Right lung (tissue), 5 donors: ENCODE measurements around the gene CCNDBP1. TPM values are rescaled to one million over a fixed set of nuclear protein-coding genes. Genes with fewer than 3 reads are reported as not detected.

Source experiments
- DNase-seq, 2 donors: peaks; one replicate each; pipeline ENCODE4 v3.0.0-alpha.2; 2013
- polyA plus RNA-seq, 5 donors: library from polyadenylated mRNA; unstranded; fragments of 120-200 nt; gene quantifications; one replicate each; pipeline versions ENCODE4 v1.2.1 to v1.2.3, GENCODE V29; 2013; ENCODE audit warnings: inconsistent platforms in 1 of 5, low replicate concordance in 1 of 5; ENCODE audit not compliant: insufficient read length in 5 of 5, insufficient read depth in 1 of 5

CCNDBP1 gene
- polyA plus RNA-seq, 5 donors, result 52.1 to 64.8 (median 57.9) TPM

DNA sequence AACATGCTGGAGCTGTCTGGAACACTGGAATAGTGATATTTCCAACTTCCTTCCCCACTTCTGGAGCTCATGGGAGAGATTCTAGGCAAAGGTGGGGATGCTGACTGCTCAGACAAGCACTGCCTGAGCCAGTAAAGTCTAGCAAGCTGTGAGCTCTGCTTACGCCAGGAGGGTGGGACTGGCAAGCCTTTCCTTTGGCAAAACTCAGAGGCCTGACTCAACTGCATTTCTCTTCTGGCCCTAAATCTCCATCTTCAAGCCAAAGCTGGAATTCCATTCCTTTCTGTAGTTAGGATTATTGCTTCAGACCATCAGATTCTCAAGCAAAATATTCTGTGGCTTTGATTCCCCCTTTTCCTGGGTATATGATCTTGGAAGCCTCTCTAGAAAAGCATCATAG is 55.9 kb downstream of the CCNDBP1 start:
- no peak for DNase-seq

DNA sequence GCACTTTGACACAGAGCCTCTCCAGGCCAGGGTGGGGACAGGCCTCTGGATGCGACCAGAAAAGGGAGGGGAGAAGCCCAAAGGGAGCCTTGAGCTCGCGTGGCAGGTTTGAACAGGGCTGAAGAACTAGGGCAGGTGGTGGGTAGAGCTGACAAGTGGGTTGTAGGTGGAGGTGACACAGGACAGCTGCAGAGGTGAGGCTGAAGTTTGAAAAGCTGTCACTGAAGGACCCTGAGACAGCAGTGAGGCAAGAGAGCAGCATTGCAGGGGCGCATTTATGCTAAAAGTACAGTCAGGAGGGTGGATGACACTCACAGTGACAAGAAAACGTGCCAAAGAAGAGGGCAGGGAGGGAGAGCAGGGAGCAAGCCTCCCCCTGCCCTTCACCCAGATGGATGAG is 57.4 kb downstream of the CCNDBP1 start:
- no peak for DNase-seq

DNA sequence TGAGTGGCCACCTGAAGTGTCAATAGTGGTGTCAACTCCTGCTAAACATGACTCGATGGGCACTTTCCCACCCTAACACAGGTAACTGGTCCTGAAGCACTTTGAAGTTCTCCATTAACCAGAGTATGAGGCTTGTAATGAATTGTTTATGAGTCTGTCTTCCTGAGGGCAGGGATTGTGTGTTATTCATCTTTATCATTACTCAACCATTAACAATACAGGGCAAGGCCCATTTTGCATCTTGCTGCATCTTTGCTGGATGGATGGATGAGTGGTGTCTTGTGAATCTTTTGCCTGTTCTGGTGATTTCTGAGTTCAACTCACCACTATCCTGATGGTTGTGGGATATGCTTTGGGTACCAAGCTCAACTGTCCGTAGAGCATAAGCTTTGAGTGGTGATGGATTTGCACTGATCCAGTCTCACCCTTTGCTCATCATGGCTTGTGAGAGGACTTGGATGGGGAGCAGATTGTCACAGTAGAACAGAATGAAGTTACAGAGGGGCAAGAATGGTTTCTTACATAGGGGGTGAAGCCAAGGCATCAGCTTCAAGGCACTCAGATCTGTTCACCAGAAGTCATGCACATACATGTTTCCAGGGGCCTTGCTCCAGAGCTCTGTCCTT is 57.9 kb downstream of the CCNDBP1 start:
- no peak for DNase-seq

DNA sequence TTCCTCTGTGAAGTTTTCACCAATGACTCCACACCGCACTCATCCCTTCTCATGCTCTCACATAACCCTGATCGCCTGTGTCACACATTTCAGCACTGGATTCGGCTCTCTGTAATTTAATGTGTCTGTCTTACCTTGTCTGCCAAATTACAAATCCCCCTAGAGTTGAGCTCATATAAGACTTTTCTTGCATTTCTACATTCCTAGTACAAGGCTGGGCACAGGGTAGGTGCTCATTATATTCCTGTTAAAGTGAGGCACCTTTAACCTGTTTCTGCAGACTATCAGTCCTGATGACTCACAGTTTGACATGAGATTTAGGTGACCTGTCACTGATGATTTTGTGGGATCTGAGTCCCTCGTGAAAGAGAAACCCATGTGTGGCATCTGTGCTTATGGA is 58.9 kb downstream of the CCNDBP1 start:
- no peak for DNase-seq

DNA sequence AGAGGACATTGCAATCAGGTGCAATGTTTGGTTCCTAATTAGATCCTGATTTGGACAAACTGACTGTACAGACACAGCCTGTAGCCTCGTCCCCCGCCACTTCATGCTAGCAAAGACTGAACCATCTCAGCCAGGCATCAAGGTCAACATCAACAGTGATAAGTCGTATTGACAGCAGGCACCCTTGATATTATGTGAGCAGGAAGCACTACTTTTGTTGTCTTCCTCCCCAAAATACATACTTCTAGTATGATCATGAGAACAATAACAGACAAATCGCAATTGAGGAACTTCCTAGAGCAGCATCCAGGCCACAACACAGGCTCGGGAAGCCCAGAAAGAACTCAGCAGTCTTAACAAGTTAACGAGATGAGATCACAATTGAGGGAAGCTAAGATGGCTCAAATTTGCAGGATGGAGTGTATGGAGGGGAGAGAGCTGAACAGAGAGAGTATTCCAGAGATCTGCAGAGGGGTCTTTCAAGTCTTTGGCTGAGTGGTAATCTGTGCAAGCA is 61.1 kb downstream of the CCNDBP1 start:
- DNase-seq, result no peak

Other genes with a start within 250 kb of the CCNDBP1 start
- gene UBR1, start 79.4 kb upstream of the CCNDBP1 start, polyA plus RNA-seq, result 10 to 100 TPM; 18.3 to 31.3 (median 28.5) TPM
- 10 to 100 TPM; 15.5 to 24.2 (median 20.5) TPM for gene TMEM62, start 51.8 kb upstream of the CCNDBP1 start, polyA plus RNA-seq
- gene EPB42, start 35.6 kb downstream of the CCNDBP1 start, polyA plus RNA-seq, result 1 to 10 TPM; 1.5 to 6.7 (median 3.8) TPM
- under 1 TPM in 1 of 5 donors, not detected in 4; 0.09 TPM for gene TGM5, start 81.5 kb downstream of the CCNDBP1 start, polyA plus RNA-seq
- not detected for gene TGM7, start 116.9 kb downstream of the CCNDBP1 start, polyA plus RNA-seq
- gene LCMT2, start 145.2 kb downstream of the CCNDBP1 start, polyA plus RNA-seq, result 10 to 100 TPM in 1 of 5 donors, 1 to 10 TPM in 4; 8.1 to 10.6 (median 9.0) TPM
- gene ZSCAN29, start 185.6 kb downstream of the CCNDBP1 start, polyA plus RNA-seq, result 10 to 100 TPM; 23.9 to 33.9 (median 31.9) TPM
- gene TUBGCP4, start 185.7 kb downstream of the CCNDBP1 start, polyA plus RNA-seq, result 10 to 100 TPM; 24.9 to 30.4 (median 29.1) TPM